HepG2 (cell line): ENCODE measurements around the gene HOTAIR. TPM values are rescaled to one million over a fixed set of nuclear protein-coding genes. Genes with fewer than 3 reads are reported as not detected.

Experiments used
- ATAC-seq: fragments of 200-7000 bp; cut with Tn5 transposase; 3 replicates; pipeline ENCODE4 v1.9.1; 2020; ENCODE audit warnings: mild to moderate bottlenecking, moderate library complexity
- BruUV-seq: library from RNA; stranded (reverse); fragments of 400-500 nt; replicated peaks from 2 replicates; lab custom pipeline; 2021; lab: Mats Ljungman, UMichigan
- CTCF ChIA-PET: fragments of 300-600 bp; formaldehyde crosslinking; extraction: SDS; loops from one replicate; lab custom pipeline; 2021; ENCODE audit warnings: low total read pairs, inconsistent platforms, low intra/inter-chr PET ratio; lab: Yijun Ruan, JAX
- POLR2A ChIA-PET: fragments of 350-600 bp; sonication (Branson Sonifier 250); formaldehyde crosslinking; loops from one replicate; lab custom pipeline; 2020; ENCODE audit warnings: antibody characterized with exemption, inconsistent platforms; lab: Yijun Ruan, JAX
- DNase-seq: peaks from one replicate; pipeline ENCODE4 v3.0.0-alpha.2; 2015; ENCODE audit warnings: low spot score
- FAIRE-seq: peaks from 3 replicates; lab custom pipeline; 2011; peaks lifted over from hg19 to GRCh38; lab: Jason Lieb, UNC
- H2AFZ ChIP-seq: one replicate; pipeline ENCODE4 v1.6.1; 2011; ENCODE audit warnings: low read length, inconsistent platforms
- H3K27ac ChIP-seq: fragments of 300-600 bp; 3 replicates; pipeline ENCODE4 v1.8.0; 2011; ENCODE audit warnings: mixed run types, mild to moderate bottlenecking, mixed read lengths, low read length, inconsistent platforms; ENCODE audit not compliant: insufficient read depth; ENCODE audit errors: extremely low read length
- H3K27me3 ChIP-seq, 2 experiments: fragments of 200-600 bp in 1 of 2; 2 replicates in 1 of 2; 3 replicates in 1 of 2; pipeline versions ENCODE4 v1.6.0 to v1.8.0; 2011; ENCODE audit warnings: low read length in 2 of 2, mild to moderate bottlenecking in 2 of 2, moderate library complexity in 2 of 2, inconsistent platforms in 1 of 2; ENCODE audit not compliant: insufficient read depth in 2 of 2, control insufficient read depth in 1 of 2
- H3K36me3 ChIP-seq, 2 experiments: fragments of 200-600 bp in 1 of 2; replicated peaks in 1 of 2; 2 replicates in 1 of 2; 3 replicates in 1 of 2; pipeline versions ENCODE4 v1.5.1 to v1.8.0; 2011; ENCODE audit warnings: low read length in 2 of 2, inconsistent platforms in 1 of 2; ENCODE audit not compliant: insufficient read depth in 2 of 2, control insufficient read depth in 1 of 2
- H3K4me1 ChIP-seq: 2 replicates; pipeline ENCODE4 v1.5.1; 2012; ENCODE audit warnings: low read length, inconsistent platforms; ENCODE audit not compliant: insufficient read depth
- H3K4me2 ChIP-seq: 2 replicates; pipeline ENCODE4 v1.6.0; 2011; ENCODE audit warnings: low read depth, low read length, inconsistent platforms
- H3K4me3 ChIP-seq, 3 experiments: fragments of 200-600 bp in 1 of 3; sonication (generic), shearing (Covaris generic) in 1 of 3; replicated peaks in 1 of 3; 2 replicates each; pipeline ENCODE4 v1.5.1; 2011 to 2016; ENCODE audit warnings: low read length in 3 of 3, inconsistent platforms in 2 of 3, low read depth in 2 of 3, mild to moderate bottlenecking in 2 of 3, control low read depth in 1 of 3, mixed read lengths in 1 of 3; ENCODE audit not compliant: insufficient read depth in 1 of 3
- H3K79me2 ChIP-seq: one replicate; pipeline ENCODE4 v1.6.1; 2011; ENCODE audit warnings: low read length, inconsistent platforms; ENCODE audit not compliant: insufficient read depth
- H3K9ac ChIP-seq: 2 replicates; pipeline ENCODE4 v1.6.0; 2011; ENCODE audit warnings: mild to moderate bottlenecking, low read depth, low read length, inconsistent platforms; ENCODE audit not compliant: insufficient read depth
- H3K9me3 ChIP-seq: 2 replicates; pipeline ENCODE4 v1.5.1; 2012; ENCODE audit warnings: mild to moderate bottlenecking, low read length
- H4K20me1 ChIP-seq: 2 replicates; pipeline ENCODE4 v1.6.0; 2011; ENCODE audit warnings: inconsistent platforms, mild to moderate bottlenecking, low read length, moderate library complexity; ENCODE audit not compliant: insufficient read depth
- FOXO1 ChIP-seq: sonication (generic); formaldehyde crosslinking; IDR thresholded peaks from 2 replicates; pipeline ENCODE4 v1.4.0; 2020; ENCODE audit warnings: missing genetic modification reagents
- GFI1 ChIP-seq: sonication (generic); formaldehyde crosslinking; IDR thresholded peaks from 2 replicates; pipeline ENCODE4 v1.5.0; 2020; ENCODE audit warnings: missing genetic modification reagents, mild to moderate bottlenecking, borderline replicate concordance
- HDAC2 ChIP-seq: sonication (generic); formaldehyde crosslinking; IDR thresholded peaks from 2 replicates; pipeline ENCODE4 v1.4.0; 2020; ENCODE audit warnings: missing genetic modification reagents
- NFYC ChIP-seq: IDR thresholded peaks from 2 replicates; pipeline ENCODE4 v1.6.1; 2016; ENCODE audit warnings: missing genetic modification reagents, missing compliant biosample characterization
- REXO4 ChIP-seq: sonication (generic); formaldehyde crosslinking; IDR thresholded peaks from 2 replicates; pipeline ENCODE4 v1.8.0; 2022; ENCODE audit warnings: missing genetic modification reagents, mild to moderate bottlenecking, borderline replicate concordance
- RXRA ChIP-seq: sonication (generic); formaldehyde crosslinking; IDR thresholded peaks from 2 replicates; pipeline ENCODE4 v1.5.1; 2020; ENCODE audit warnings: missing genetic modification reagents
- TBX2 ChIP-seq: sonication (generic); formaldehyde crosslinking; IDR thresholded peaks from 2 replicates; pipeline ENCODE4 v1.5.0; 2020; ENCODE audit warnings: missing genetic modification reagents, mild to moderate bottlenecking, borderline replicate concordance
- TSC22D2 ChIP-seq: sonication (generic); formaldehyde crosslinking; IDR thresholded peaks from 2 replicates; pipeline ENCODE4 v1.5.1; 2020; ENCODE audit warnings: missing genetic modification reagents, mild to moderate bottlenecking, borderline replicate concordance
- XRCC5 ChIP-seq: fragments of 200-400 bp; formaldehyde crosslinking; optimal IDR thresholded peaks from 2 replicates; pipeline ENCODE3; 2017; ENCODE audit warnings: mild to moderate bottlenecking, low read length
- ZNF350 ChIP-seq: sonication (generic); formaldehyde crosslinking; IDR thresholded peaks from 2 replicates; pipeline ENCODE4 v1.4.0; 2020; ENCODE audit warnings: mild to moderate bottlenecking, low read depth, missing genetic modification reagents, borderline replicate concordance
- ZNF556 ChIP-seq: sonication (generic); formaldehyde crosslinking; IDR thresholded peaks from 2 replicates; pipeline ENCODE4 v1.4.0; 2020; ENCODE audit warnings: mild to moderate bottlenecking, missing genetic modification reagents, borderline replicate concordance
- ZNF598 ChIP-seq: sonication (generic); formaldehyde crosslinking; IDR thresholded peaks from 2 replicates; pipeline ENCODE4 v1.5.1; 2020; ENCODE audit warnings: mild to moderate bottlenecking, missing genetic modification reagents, borderline replicate concordance
- WGBS: methylation state at CpG from one replicate; pipeline ENCODE4 v1.1.6; 2017; ENCODE audit warnings: low lambda C conversion rate; 5-methylcytosine and 5-hydroxymethylcytosine counted together
- in situ Hi-C: cut with HindIII; loops from 2 replicates; pipeline ENCODE4 v1.10.0; 2017; ENCODE audit warnings: low pct_unique_long_range_greater_than_20kb; ENCODE audit not compliant: extremely low pct_ligation_motif_present
- intact Hi-C: fragments of 100-400 bp; cut with micrococcal nuclease; formaldehyde crosslinking; loops from one replicate; pipeline ENCODE4 v1.10.0; 2022; ENCODE audit not compliant: unreplicated experiment
- polyA plus RNA-seq, 8 experiments: library from polyadenylated mRNA; depleted of rRNA in 3 of 8; stranded (reverse) in 7 of 8; unstranded in 1 of 8; fragments of >200 nt; fragmentation: Illumina TruSeq in 4 of 8; extraction: Trizol in 4 of 8; gene quantifications; 2 replicates each; pipeline versions ENCODE4 v1.2.1 to v1.2.3, GENCODE V29; 2011 to 2016; ENCODE audit warnings: low read depth in 4 of 8, missing spikeins in 1 of 8, mixed read lengths in 1 of 8; ENCODE audit not compliant: insufficient read depth in 1 of 8
- total RNA-seq, 5 experiments: library from RNA; depleted of rRNA; stranded (reverse); fragments of >200 nt; fragmentation: Illumina TruSeq; extraction: Trizol; gene quantifications; 2 replicates each; pipeline ENCODE4 v1.2.3, GENCODE V29; 2016; ENCODE audit warnings: low read depth in 1 of 5
- TF ChIP-seq, protein P1 (sequence below): sonication (generic); formaldehyde crosslinking; IDR thresholded peaks from 2 replicates; pipeline ENCODE4 v1.5.0; 2020; ENCODE audit warnings: missing genetic modification reagents
- TF ChIP-seq, protein P2 (sequence below): sonication (generic); formaldehyde crosslinking; IDR thresholded peaks from 2 replicates; pipeline ENCODE4 v1.9.0; 2021; ENCODE audit warnings: missing genetic modification reagents, borderline replicate concordance
- TF ChIP-seq, protein P3 (sequence below): IDR thresholded peaks from 2 replicates; pipeline ENCODE4 v1.6.1; 2016; ENCODE audit warnings: mild to moderate bottlenecking

The HOTAIR gene
- total and polyA plus RNA-seq, 2 of the 13 experiments (the other 11 are each of a cell fraction or from before 2014, with no cell fraction given): not detected

DNA sequence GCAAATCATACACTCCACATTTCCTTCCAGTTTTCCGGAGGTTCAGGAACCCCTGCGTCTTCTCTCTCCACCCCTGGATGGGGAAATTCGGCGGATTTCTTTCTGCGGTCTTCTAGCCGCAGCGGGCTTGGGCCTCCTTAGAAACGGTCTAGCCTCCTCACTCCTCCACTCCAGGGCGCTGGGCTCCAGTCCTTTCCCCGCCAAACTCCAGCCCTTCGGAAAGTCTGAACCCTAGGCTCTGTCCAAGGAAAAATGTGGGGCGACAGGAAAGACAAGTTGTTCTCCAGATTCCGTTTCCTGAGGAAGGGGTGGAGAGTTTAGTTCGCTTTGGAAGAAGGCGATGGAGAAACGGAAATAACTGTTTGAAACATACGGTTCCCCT is 8.8 kb upstream of the HOTAIR start:
- no peaks in the 10 kb centered on the region for H4K20me1 ChIP-seq
- peaks cover 5 to 50% of the 10 kb centered on the region in 2 experiments for H3K27me3 ChIP-seq
- H2AFZ ChIP-seq: no peak overlapping the region
- H3K9me3 ChIP-seq: no peaks in the 10 kb centered on the region
- FAIRE-seq (no peak), ATAC-seq (no peak), DNase-seq (no peak)
- CTCF ChIA-PET: interaction anchor here (2.3 kb wide), 1 partner anchor 231 kb away, joined by 12 read pairs; no protein-coding TSS in a partner anchor
- H3K79me2 ChIP-seq: no peaks in the 10 kb centered on the region
- intact Hi-C loops (no loop called here), in situ Hi-C loops (no loop called here)
- no peaks in the 10 kb centered on the region for H3K36me3 ChIP-seq
- no TSS peak for BruUV-seq
- H3K4me3 ChIP-seq: no peak overlapping the region
- 58% methylated on average over 17 of the region's 17 CpGs for WGBS
- POLR2A ChIA-PET: no interaction called here
- peaks cover 36% of the 10 kb centered on the region for H3K4me1 ChIP-seq
- no peak overlapping the region for H3K9ac ChIP-seq
- H3K4me2 ChIP-seq: no peak overlapping the region
- H3K27ac ChIP-seq: no peak overlapping the region
- TF ChIP-seq REXO4 (CRISPR knock-in tag) (no peak), TSC22D2 (CRISPR knock-in tag) (no peak), TBX2 (no peak), RXRA (CRISPR knock-in tag) (no peak), ZNF556 (no peak), FOXO1 (no peak), HDAC2 (no peak), NFYC (CRISPR knock-in tag) (no peak), ZNF598 (CRISPR knock-in tag) (no peak), GFI1 (CRISPR knock-in tag) (no peak), XRCC5 (no peak), ZNF350 (no peak)
- TF ChIP-seq, protein P1, sequence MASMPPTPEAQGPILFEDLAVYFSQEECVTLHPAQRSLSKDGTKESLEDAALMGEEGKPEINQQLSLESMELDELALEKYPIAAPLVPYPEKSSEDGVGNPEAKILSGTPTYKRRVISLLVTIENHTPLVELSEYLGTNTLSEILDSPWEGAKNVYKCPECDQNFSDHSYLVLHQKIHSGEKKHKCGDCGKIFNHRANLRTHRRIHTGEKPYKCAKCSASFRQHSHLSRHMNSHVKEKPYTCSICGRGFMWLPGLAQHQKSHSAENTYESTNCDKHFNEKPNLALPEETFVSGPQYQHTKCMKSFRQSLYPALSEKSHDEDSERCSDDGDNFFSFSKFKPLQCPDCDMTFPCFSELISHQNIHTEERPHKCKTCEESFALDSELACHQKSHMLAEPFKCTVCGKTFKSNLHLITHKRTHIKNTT (CRISPR knock-in tag): no peak
- TF ChIP-seq, protein P2, sequence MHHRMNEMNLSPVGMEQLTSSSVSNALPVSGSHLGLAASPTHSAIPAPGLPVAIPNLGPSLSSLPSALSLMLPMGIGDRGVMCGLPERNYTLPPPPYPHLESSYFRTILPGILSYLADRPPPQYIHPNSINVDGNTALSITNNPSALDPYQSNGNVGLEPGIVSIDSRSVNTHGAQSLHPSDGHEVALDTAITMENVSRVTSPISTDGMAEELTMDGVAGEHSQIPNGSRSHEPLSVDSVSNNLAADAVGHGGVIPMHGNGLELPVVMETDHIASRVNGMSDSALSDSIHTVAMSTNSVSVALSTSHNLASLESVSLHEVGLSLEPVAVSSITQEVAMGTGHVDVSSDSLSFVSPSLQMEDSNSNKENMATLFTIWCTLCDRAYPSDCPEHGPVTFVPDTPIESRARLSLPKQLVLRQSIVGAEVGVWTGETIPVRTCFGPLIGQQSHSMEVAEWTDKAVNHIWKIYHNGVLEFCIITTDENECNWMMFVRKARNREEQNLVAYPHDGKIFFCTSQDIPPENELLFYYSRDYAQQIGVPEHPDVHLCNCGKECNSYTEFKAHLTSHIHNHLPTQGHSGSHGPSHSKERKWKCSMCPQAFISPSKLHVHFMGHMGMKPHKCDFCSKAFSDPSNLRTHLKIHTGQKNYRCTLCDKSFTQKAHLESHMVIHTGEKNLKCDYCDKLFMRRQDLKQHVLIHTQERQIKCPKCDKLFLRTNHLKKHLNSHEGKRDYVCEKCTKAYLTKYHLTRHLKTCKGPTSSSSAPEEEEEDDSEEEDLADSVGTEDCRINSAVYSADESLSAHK (CRISPR knock-in tag): no peak
- TF ChIP-seq, protein P3, sequence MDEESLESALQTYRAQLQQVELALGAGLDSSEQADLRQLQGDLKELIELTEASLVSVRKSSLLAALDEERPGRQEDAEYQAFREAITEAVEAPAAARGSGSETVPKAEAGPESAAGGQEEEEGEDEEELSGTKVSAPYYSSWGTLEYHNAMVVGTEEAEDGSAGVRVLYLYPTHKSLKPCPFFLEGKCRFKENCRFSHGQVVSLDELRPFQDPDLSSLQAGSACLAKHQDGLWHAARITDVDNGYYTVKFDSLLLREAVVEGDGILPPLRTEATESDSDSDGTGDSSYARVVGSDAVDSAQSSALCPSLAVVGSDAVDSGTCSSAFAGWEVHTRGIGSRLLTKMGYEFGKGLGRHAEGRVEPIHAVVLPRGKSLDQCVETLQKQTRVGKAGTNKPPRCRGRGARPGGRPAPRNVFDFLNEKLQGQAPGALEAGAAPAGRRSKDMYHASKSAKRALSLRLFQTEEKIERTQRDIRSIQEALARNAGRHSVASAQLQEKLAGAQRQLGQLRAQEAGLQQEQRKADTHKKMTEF (CRISPR knock-in tag): no peak
